WTC11 (cell line): ENCODE results near the gene MLX. TPM values are rescaled to one million over a fixed set of nuclear protein-coding genes. Genes with fewer than 3 reads are reported as not detected.
A peak's percentile ranks its signal among the peaks of the same experiment; 100 is the strongest.

ENCODE experiments used
- ATAC-seq: fragments of 200-7000 bp; cut with Tn5 transposase; 2 replicates; pipeline ENCODE4 v1.10.0; 2021; ENCODE audit warnings: mild to moderate bottlenecking, moderate library complexity
- CTCF ChIA-PET: fragments of 300-600 bp; sonication (Branson Sonifier 250); formaldehyde crosslinking; loops from one replicate; lab custom pipeline; 2021; ENCODE audit warnings: antibody characterized with exemption; lab: Charles Lee
- POLR2A ChIA-PET: fragments of 350-600 bp; sonication (Branson Sonifier 250); formaldehyde crosslinking; loops from one replicate; lab custom pipeline; 2021; ENCODE audit warnings: antibody characterized with exemption; lab: Charles Lee
- DNase-seq: peaks from one replicate; pipeline ENCODE4 v3.0.0; 2021; ENCODE audit warnings: low spot score
- H3K27ac Mint-ChIP-seq: 2 replicates; pipeline ENCODE4 v1.8.0; 2021; ENCODE audit warnings: mixed read lengths
- H3K27me3 Mint-ChIP-seq: 2 replicates; pipeline ENCODE4 v1.8.0; 2021; ENCODE audit warnings: low read depth, mild to moderate bottlenecking, moderate library complexity, mixed read lengths
- H3K36me3 Mint-ChIP-seq: 2 replicates; pipeline ENCODE4 v1.8.0; 2021; ENCODE audit warnings: mixed read lengths
- H3K4me1 Mint-ChIP-seq: 2 replicates; pipeline ENCODE4 v1.8.0; 2022; ENCODE audit warnings: mixed read lengths
- H3K4me3 Mint-ChIP-seq: 2 replicates; pipeline ENCODE4 v1.8.0; 2021; ENCODE audit warnings: mild to moderate bottlenecking, moderate library complexity, mixed read lengths
- H3K9me3 Mint-ChIP-seq: 2 replicates; pipeline ENCODE4 v1.8.0; 2021; ENCODE audit warnings: mixed read lengths
- ATF1 ChIP-seq: sonication (generic); formaldehyde crosslinking; IDR thresholded peaks from 2 replicates; pipeline ENCODE4 v1.8.1; 2023; ENCODE audit warnings: mild to moderate bottlenecking, moderate library complexity, missing genetic modification reagents
- ESRRA ChIP-seq: sonication (generic); formaldehyde crosslinking; IDR thresholded peaks from 2 replicates; pipeline ENCODE4 v1.8.1; 2022; ENCODE audit warnings: mild to moderate bottlenecking, missing genetic modification reagents, borderline replicate concordance
- GRHL2 ChIP-seq: fragments of 250-450 bp; sonication (Bioruptor Pico); IDR thresholded peaks from 2 replicates; pipeline ENCODE4 v1.8.0; 2022; ENCODE audit warnings: mild to moderate bottlenecking, moderate library complexity; ENCODE audit not compliant: insufficient replicate concordance, severe bottlenecking
- JUN ChIP-seq: sonication (generic); formaldehyde crosslinking; IDR thresholded peaks from 2 replicates; pipeline ENCODE4 v1.8.0; 2023; ENCODE audit warnings: mild to moderate bottlenecking, missing genetic modification reagents
- MAX ChIP-seq: sonication (generic); formaldehyde crosslinking; IDR thresholded peaks from 2 replicates; pipeline ENCODE4 v1.8.0; 2022; ENCODE audit warnings: mild to moderate bottlenecking, missing genetic modification reagents
- MLX ChIP-seq: sonication (generic); formaldehyde crosslinking; IDR thresholded peaks from 2 replicates; pipeline ENCODE4 v1.8.1; 2023; ENCODE audit warnings: mild to moderate bottlenecking, missing genetic modification reagents, moderate library complexity
- NFE2L1 ChIP-seq: sonication (generic); formaldehyde crosslinking; IDR thresholded peaks from 2 replicates; pipeline ENCODE4 v1.8.1; 2023; ENCODE audit warnings: missing genetic modification reagents
- PREB ChIP-seq: sonication (generic); formaldehyde crosslinking; IDR thresholded peaks from 2 replicates; pipeline ENCODE4 v1.8.1; 2022; ENCODE audit warnings: mild to moderate bottlenecking, missing genetic modification reagents, moderate library complexity, borderline replicate concordance
- PRRX2 ChIP-seq: fragments of 250-450 bp; sonication (Bioruptor Pico); IDR thresholded peaks from 2 replicates; pipeline ENCODE4 v1.8.0; 2021; ENCODE audit warnings: mild to moderate bottlenecking
- RORB ChIP-seq: fragments of 250-450 bp; sonication (Bioruptor Pico); IDR thresholded peaks from 2 replicates; pipeline ENCODE4 v1.9.0; 2021; ENCODE audit warnings: mild to moderate bottlenecking
- SMAD4 ChIP-seq: sonication (generic); formaldehyde crosslinking; IDR thresholded peaks from 2 replicates; pipeline ENCODE4 v1.8.0; 2022; ENCODE audit warnings: mild to moderate bottlenecking, missing genetic modification reagents
- USF1 ChIP-seq: sonication (generic); formaldehyde crosslinking; IDR thresholded peaks from 2 replicates; pipeline ENCODE4 v1.8.0; 2022; ENCODE audit warnings: mild to moderate bottlenecking, missing genetic modification reagents
- USF2 ChIP-seq: sonication (generic); formaldehyde crosslinking; IDR thresholded peaks from 2 replicates; pipeline ENCODE4 v1.8.1; 2023; ENCODE audit warnings: mild to moderate bottlenecking, missing genetic modification reagents, moderate library complexity
- ZNF263 ChIP-seq: sonication (generic); formaldehyde crosslinking; IDR thresholded peaks from 2 replicates; pipeline ENCODE4 v1.8.1; 2022; ENCODE audit warnings: low read depth, mild to moderate bottlenecking, moderate library complexity, missing genetic modification reagents
- ZNF512 ChIP-seq: sonication (generic); formaldehyde crosslinking; IDR thresholded peaks from 2 replicates; pipeline ENCODE4 v1.8.1; 2022; ENCODE audit warnings: missing genetic modification reagents, borderline replicate concordance
- total RNA-seq: library from RNA; stranded (reverse); gene quantifications from 3 replicates; pipeline ENCODE4 v1.2.3, GENCODE V29; 2021
- TF ChIP-seq, protein P1 (sequence below): fragments of 250-450 bp; sonication (Bioruptor Pico); IDR thresholded peaks from 2 replicates; pipeline ENCODE4 v1.8.0; 2021; ENCODE audit warnings: mild to moderate bottlenecking
- TF ChIP-seq, protein P2 (sequence below): sonication (generic); formaldehyde crosslinking; conservative IDR thresholded peaks from 2 replicates; pipeline ENCODE4 v1.8.1; 2022; ENCODE audit warnings: mild to moderate bottlenecking, missing genetic modification reagents

MLX gene
- total RNA-seq, 1 experiment from 2014 or later: 34.9 TPM

DNA sequence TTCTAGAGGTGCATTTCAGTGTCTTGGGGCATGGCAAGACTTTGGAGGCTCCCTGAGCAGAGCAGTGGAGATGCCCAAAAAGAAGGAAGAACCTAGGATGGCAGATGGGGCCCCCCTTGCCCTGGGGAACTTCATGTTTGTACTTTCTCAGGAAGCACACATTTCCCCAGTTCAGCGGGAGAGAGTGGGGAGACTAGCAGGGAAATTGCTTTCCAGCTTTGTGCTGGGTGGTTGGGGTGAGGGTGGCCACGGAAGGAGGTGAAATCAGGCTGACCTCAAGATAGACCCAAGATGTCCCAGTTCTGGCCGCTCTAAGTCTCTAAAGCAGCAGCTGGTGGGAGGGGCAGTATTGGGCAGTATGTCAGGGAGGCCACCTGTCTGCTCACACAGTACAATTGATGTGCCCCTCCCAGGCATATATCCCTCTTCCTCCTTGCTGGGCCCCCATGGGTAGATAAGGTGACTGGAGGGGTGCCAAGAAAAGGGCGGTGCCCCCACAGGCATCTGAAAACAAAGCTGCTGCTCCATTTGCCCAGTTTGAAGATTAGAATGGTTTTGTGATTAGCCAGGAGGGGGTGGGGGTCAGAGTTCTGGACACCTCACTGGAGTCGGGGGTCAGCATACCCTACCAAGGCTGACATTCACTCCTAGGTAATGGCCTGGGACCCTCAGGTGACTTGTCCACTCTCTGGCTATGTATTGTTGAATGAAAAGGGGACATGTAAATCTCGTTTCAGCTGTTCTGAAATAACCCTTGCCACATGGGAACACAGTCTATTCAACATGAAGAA is 48.0 kb upstream of the MLX start:
- Mint-ChIP-seq H3K36me3 (peaks cover 10% of the 10 kb centered on the region), H3K4me1 (peaks cover 19% of the 10 kb centered on the region), H3K4me3 (no peak overlapping the region), H3K27ac (no peak overlapping the region), H3K27me3 (peaks cover 4% of the 10 kb centered on the region), H3K9me3 (no peaks in the 10 kb centered on the region)
- DNase-seq (no peak), ATAC-seq (no peak)
- POLR2A ChIA-PET: no interaction called here
- CTCF ChIA-PET: interaction anchor here (1.0 to 4.1 kb wide), 14 partner anchors 8 to 297 kb away, joined by 3 to 72 read pairs (median 6); partner anchors contain the start of genes MLX and PSMC3IP
- TF ChIP-seq USF1 (CRISPR knock-in tag) (no peak), MAX (no peak), MLX (CRISPR knock-in tag) (no peak), NFE2L1 (CRISPR knock-in tag) (no peak), GRHL2 (CRISPR knock-in tag) (no peak), ATF1 (CRISPR knock-in tag) (no peak), RORB (CRISPR knock-in tag) (no peak), JUN (no peak), ESRRA (CRISPR knock-in tag) (no peak), ZNF263 (CRISPR knock-in tag) (no peak), SMAD4 (CRISPR knock-in tag) (no peak), PRRX2 (CRISPR knock-in tag) (no peak)
- TF ChIP-seq, protein P1, sequence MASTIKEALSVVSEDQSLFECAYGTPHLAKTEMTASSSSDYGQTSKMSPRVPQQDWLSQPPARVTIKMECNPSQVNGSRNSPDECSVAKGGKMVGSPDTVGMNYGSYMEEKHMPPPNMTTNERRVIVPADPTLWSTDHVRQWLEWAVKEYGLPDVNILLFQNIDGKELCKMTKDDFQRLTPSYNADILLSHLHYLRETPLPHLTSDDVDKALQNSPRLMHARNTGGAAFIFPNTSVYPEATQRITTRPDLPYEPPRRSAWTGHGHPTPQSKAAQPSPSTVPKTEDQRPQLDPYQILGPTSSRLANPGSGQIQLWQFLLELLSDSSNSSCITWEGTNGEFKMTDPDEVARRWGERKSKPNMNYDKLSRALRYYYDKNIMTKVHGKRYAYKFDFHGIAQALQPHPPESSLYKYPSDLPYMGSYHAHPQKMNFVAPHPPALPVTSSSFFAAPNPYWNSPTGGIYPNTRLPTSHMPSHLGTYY: no peak
- TF ChIP-seq, protein P2, sequence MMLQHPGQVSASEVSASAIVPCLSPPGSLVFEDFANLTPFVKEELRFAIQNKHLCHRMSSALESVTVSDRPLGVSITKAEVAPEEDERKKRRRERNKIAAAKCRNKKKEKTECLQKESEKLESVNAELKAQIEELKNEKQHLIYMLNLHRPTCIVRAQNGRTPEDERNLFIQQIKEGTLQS (CRISPR knock-in tag): no peak

GRCh38 chr17:42519546-42520491 is 47.1 kb upstream of the MLX start:
- TF ChIP-seq USF2 (CRISPR knock-in tag) (peak; percentile 91), ZNF512 (CRISPR knock-in tag) (no peak), PREB (CRISPR knock-in tag) (no peak), USF1 (CRISPR knock-in tag) (peak; percentile 94)
- H3K36me3 Mint-ChIP-seq: peaks cover 10% of the 10 kb centered on the region
- peaks cover 19% of the 10 kb centered on the region for H3K4me1 Mint-ChIP-seq
- ATAC-seq (peak; percentile 64), DNase-seq (peak; percentile 54)
- H3K9me3 Mint-ChIP-seq: no peaks in the 10 kb centered on the region
- ChIA-PET CTCF (interaction anchor here (0.6 to 4.1 kb wide), 23 partner anchors 7 to 399 kb away, joined by 3 to 72 read pairs (median 4); partner anchors contain the start of genes CAVIN1, KAT2A, MLX and PSMC3IP), POLR2A (interaction anchor here (0.5 to 1.2 kb wide), 7 partner anchors 13 to 97 kb away, joined by 3 to 6 read pairs (median 3); partner anchors contain the start of genes CAVIN1 and NAGLU)
- peaks cover 4% of the 10 kb centered on the region for H3K27me3 Mint-ChIP-seq
- H3K4me3 Mint-ChIP-seq: no peak overlapping the region
- H3K27ac Mint-ChIP-seq: no peak overlapping the region; the same call in 1 of the 2 replicates
